Astrocyte (in vitro differentiated cells and primary cell): Measurements from ENCODE around the gene PAX6. TPM values are rescaled to one million over a fixed set of nuclear protein-coding genes. Genes with fewer than 3 reads are reported as not detected.
A peak's percentile ranks its signal among the peaks of the same experiment; 100 is the strongest.

Experiments used
- DNase-seq: peaks from one replicate; pipeline ENCODE4 v3.0.0-alpha.2; 2010; ENCODE audit warnings: low read depth
- FAIRE-seq: peaks from 2 replicates; lab custom pipeline; 2011; peaks lifted over from hg19 to GRCh38; lab: Jason Lieb, UNC
- H2AFZ ChIP-seq: 2 replicates; pipeline ENCODE4 v1.6.0; 2012; ENCODE audit warnings: low read depth, low read length, inconsistent platforms
- H3K27ac ChIP-seq: 2 replicates; pipeline ENCODE4 v1.5.1; 2011; ENCODE audit warnings: low read depth, low read length, inconsistent platforms
- H3K27me3 ChIP-seq: 2 replicates; pipeline ENCODE4 v1.6.0; 2011; ENCODE audit warnings: low read length, inconsistent platforms; ENCODE audit not compliant: insufficient read depth
- H3K36me3 ChIP-seq: 2 replicates; pipeline ENCODE4 v1.5.1; 2011; ENCODE audit warnings: low read length, inconsistent platforms; ENCODE audit not compliant: insufficient read depth
- H3K4me1 ChIP-seq: 2 replicates; pipeline ENCODE4 v1.5.1; 2011; ENCODE audit warnings: low read length, inconsistent platforms; ENCODE audit not compliant: insufficient read depth
- H3K4me2 ChIP-seq: 2 replicates; pipeline ENCODE4 v1.6.0; 2012; ENCODE audit warnings: low read length, inconsistent platforms
- H3K4me3 ChIP-seq: 2 replicates; pipeline ENCODE4 v1.5.1; 2011; ENCODE audit warnings: low read depth, mild to moderate bottlenecking, low read length, inconsistent platforms; ENCODE audit not compliant: insufficient read depth
- H3K79me2 ChIP-seq: 2 replicates; pipeline ENCODE4 v1.6.0; 2012; ENCODE audit warnings: mild to moderate bottlenecking, low read length, inconsistent platforms; ENCODE audit not compliant: insufficient read depth
- H3K9ac ChIP-seq: 2 replicates; pipeline ENCODE4 v1.6.0; 2012; ENCODE audit warnings: mild to moderate bottlenecking, low read length, inconsistent platforms
- H3K9me3 ChIP-seq: 2 replicates; pipeline ENCODE4 v1.5.1; 2012; ENCODE audit warnings: low read depth, mild to moderate bottlenecking, low read length, inconsistent platforms; ENCODE audit not compliant: insufficient read depth
- H4K20me1 ChIP-seq: 2 replicates; pipeline ENCODE4 v1.6.0; 2012; ENCODE audit warnings: low read length, inconsistent platforms; ENCODE audit not compliant: insufficient read depth
- H3K27ac Mint-ChIP-seq: one replicate; pipeline ENCODE4 v1.8.0; 2021; ENCODE audit warnings: mild to moderate bottlenecking, mixed read lengths; ENCODE audit not compliant: unreplicated experiment
- H3K27me3 Mint-ChIP-seq: one replicate; pipeline ENCODE4 v1.8.0; 2021; ENCODE audit warnings: low read depth, mixed read lengths; ENCODE audit not compliant: unreplicated experiment
- H3K36me3 Mint-ChIP-seq: one replicate; pipeline ENCODE4 v1.8.0; 2021; ENCODE audit warnings: low read depth, mixed read lengths; ENCODE audit not compliant: unreplicated experiment
- H3K4me1 Mint-ChIP-seq: one replicate; pipeline ENCODE4 v1.8.0; 2021; ENCODE audit warnings: low read depth, mixed read lengths; ENCODE audit not compliant: unreplicated experiment
- H3K4me3 Mint-ChIP-seq: one replicate; pipeline ENCODE4 v1.8.0; 2021; ENCODE audit warnings: mild to moderate bottlenecking, moderate library complexity, mixed read lengths; ENCODE audit not compliant: unreplicated experiment
- H3K9me3 Mint-ChIP-seq: one replicate; pipeline ENCODE4 v1.8.0; 2021; ENCODE audit warnings: mild to moderate bottlenecking, mixed read lengths; ENCODE audit not compliant: unreplicated experiment
- EZH2 ChIP-seq: IDR thresholded peaks from 2 replicates; pipeline ENCODE4 v1.6.1; 2012; ENCODE audit warnings: mild to moderate bottlenecking, low read length, inconsistent platforms; ENCODE audit not compliant: insufficient read depth
- total RNA-seq: library from RNA; stranded (reverse); gene quantifications from 2 replicates; pipeline ENCODE4 v1.2.1, GENCODE V29; 2021
- TF ChIP-seq, protein P1 (sequence below): IDR thresholded peaks from 2 replicates; pipeline ENCODE4 v1.5.1; 2011; ENCODE audit warnings: low read depth, mild to moderate bottlenecking, inconsistent platforms, low read length, moderate library complexity; ENCODE audit not compliant: insufficient read depth

The PAX6 gene
- total RNA-seq, 1 donor from 2014 or later = 12.2 TPM

GRCh38 chr11:31806186-31806927 is 4.8 kb downstream of the PAX6 start:
- peak overlapping the region; percentile 50 for H3K27ac ChIP-seq
- peaks cover 22% of the 10 kb centered on the region for H3K4me1 ChIP-seq
- H3K4me3 Mint-ChIP-seq = no peak overlapping the region
- H3K27me3 ChIP-seq = peaks cover 59% of the 10 kb centered on the region
- H3K9me3 ChIP-seq = no peaks in the 10 kb centered on the region
- peaks cover 2% of the 10 kb centered on the region for H3K36me3 ChIP-seq
- DNase-seq (peak; percentile 3), FAIRE-seq (no peak)
- no peak overlapping the region for H3K27ac Mint-ChIP-seq
- peaks cover 80% of the 10 kb centered on the region for H3K27me3 Mint-ChIP-seq
- H3K9me3 Mint-ChIP-seq = peaks cover 36% of the 10 kb centered on the region
- peak overlapping the region; percentile 70 for H3K4me3 ChIP-seq
- H3K4me2 ChIP-seq = peak overlapping the region; percentile 99
- H4K20me1 ChIP-seq = peaks cover 28% of the 10 kb centered on the region
- H2AFZ ChIP-seq = no peak overlapping the region
- peaks cover 93% of the 10 kb centered on the region for H3K79me2 ChIP-seq
- H3K9ac ChIP-seq = peak overlapping the region; percentile 92
- TF ChIP-seq, protein P1, sequence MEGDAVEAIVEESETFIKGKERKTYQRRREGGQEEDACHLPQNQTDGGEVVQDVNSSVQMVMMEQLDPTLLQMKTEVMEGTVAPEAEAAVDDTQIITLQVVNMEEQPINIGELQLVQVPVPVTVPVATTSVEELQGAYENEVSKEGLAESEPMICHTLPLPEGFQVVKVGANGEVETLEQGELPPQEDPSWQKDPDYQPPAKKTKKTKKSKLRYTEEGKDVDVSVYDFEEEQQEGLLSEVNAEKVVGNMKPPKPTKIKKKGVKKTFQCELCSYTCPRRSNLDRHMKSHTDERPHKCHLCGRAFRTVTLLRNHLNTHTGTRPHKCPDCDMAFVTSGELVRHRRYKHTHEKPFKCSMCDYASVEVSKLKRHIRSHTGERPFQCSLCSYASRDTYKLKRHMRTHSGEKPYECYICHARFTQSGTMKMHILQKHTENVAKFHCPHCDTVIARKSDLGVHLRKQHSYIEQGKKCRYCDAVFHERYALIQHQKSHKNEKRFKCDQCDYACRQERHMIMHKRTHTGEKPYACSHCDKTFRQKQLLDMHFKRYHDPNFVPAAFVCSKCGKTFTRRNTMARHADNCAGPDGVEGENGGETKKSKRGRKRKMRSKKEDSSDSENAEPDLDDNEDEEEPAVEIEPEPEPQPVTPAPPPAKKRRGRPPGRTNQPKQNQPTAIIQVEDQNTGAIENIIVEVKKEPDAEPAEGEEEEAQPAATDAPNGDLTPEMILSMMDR = no peak
- TF ChIP-seq EZH2 = peak; percentile 50
- no peaks in the 10 kb centered on the region for H3K4me1 Mint-ChIP-seq
- H3K36me3 Mint-ChIP-seq = peaks cover 12% of the 10 kb centered on the region

- peaks cover 13% of the 10 kb centered on the region for H3K36me3 Mint-ChIP-seq
- peak overlapping the region; percentile 92 for H3K9ac ChIP-seq
- no peak overlapping the region for H2AFZ ChIP-seq
- H3K9me3 Mint-ChIP-seq = peaks cover 42% of the 10 kb centered on the region
- no peak for FAIRE-seq
- peak overlapping the region; percentile 47 for H3K4me3 ChIP-seq
- H3K27me3 Mint-ChIP-seq = peaks cover 82% of the 10 kb centered on the region
- DNase-seq = peak; percentile 70
- peaks cover 27% of the 10 kb centered on the region for H4K20me1 ChIP-seq
- TF ChIP-seq, protein P1 = no peak
- peak; percentile 16 for TF ChIP-seq EZH2
- peak overlapping the region; percentile 99 for H3K4me2 ChIP-seq
- no peaks in the 10 kb centered on the region for H3K4me1 Mint-ChIP-seq
- peaks cover 98% of the 10 kb centered on the region for H3K79me2 ChIP-seq
- H3K4me3 Mint-ChIP-seq = no peak overlapping the region
- H3K9me3 ChIP-seq = no peaks in the 10 kb centered on the region
- H3K4me1 ChIP-seq = peaks cover 22% of the 10 kb centered on the region
- no peak overlapping the region for H3K27ac Mint-ChIP-seq
- H3K27me3 ChIP-seq = peaks cover 61% of the 10 kb centered on the region
- peak overlapping the region; percentile 50 for H3K27ac ChIP-seq
- H3K36me3 ChIP-seq = peaks cover 2% of the 10 kb centered on the region
Observed at GRCh38 chr11:31805629-31806185, 5.4 kb downstream of the PAX6 start.
